Measurements from ENCODE around the gene MREG.

GRCh38 chr2:216017365-216017764, 4.0 kb upstream of the MREG start:
- TF ChIP-seq CTCF (IDR thresholded peaks at IDR 0.05; ENCODE audit: low read depth, low read length) (no peak), POLR2A (IDR thresholded peaks at IDR 0.05; ENCODE audit: extremely low read depth, insufficient read length) (no peak)

All from NB4 (cell line).